ENCODE results near the gene GZF1. TPM values are rescaled to one million over a fixed set of nuclear protein-coding genes. Genes with fewer than 3 reads are reported as not detected.

GZF1 gene
- total RNA-seq, 2 donors from 2014 or later: 12.2 to 15.5 TPM

- Histone ChIP-seq H3K27ac (ENCODE audit: low read depth, low read length) (no peak overlapping the region), H3K4me3 (ENCODE audit: low read length) (no peak overlapping the region), H3K27me3 (ENCODE audit: control insufficient read depth, insufficient read depth, low read length, poor library complexity, severe bottlenecking) (no peaks in the 10 kb centered on the region), H3K36me3 (ENCODE audit: control insufficient read depth, insufficient read depth, low read length) (peaks cover 46% of the 10 kb centered on the region), H3K4me1 (ENCODE audit: control insufficient read depth, insufficient read depth, low read length) (no peaks in the 10 kb centered on the region), H3K9me3 (ENCODE audit: control insufficient read depth, low read length) (no peaks in the 10 kb centered on the region), H3K9ac (ENCODE audit: extremely low read depth, low read length, poor library complexity, severe bottlenecking) (no peak overlapping the region)
- no peak overlapping the region for H3K27ac Mint-ChIP-seq
- 89 to 92% methylated on average over 6 of the region's 6 CpGs for WGBS, 2 experiments (ENCODE audit: insufficient coverage in 1 of 2, insufficient read length in 1 of 2)
- no peak overlapping the region for H3K4me3 Mint-ChIP-seq
- TF ChIP-seq CTCF (conservative IDR thresholded peaks at IDR 0.05): peak; percentile 44
- H3K4me1 Mint-ChIP-seq: no peaks in the 10 kb centered on the region
- H3K27me3 Mint-ChIP-seq (ENCODE audit: insufficient read depth): no peaks in the 10 kb centered on the region
- peaks cover 33% of the 10 kb centered on the region for H3K36me3 Mint-ChIP-seq (ENCODE audit: low read depth)
- no peak for DNase-seq
- H3K9me3 Mint-ChIP-seq: no peaks in the 10 kb centered on the region
These were observed 37.7 kb downstream of the GZF1 start for GRCh38 chr20:23399568-23400241.

- no peak overlapping the region for H3K27ac ChIP-seq (ENCODE audit: low read depth, low read length)
- Mint-ChIP-seq H3K4me1 (no peaks in the 10 kb centered on the region), H3K36me3 (ENCODE audit: low read depth) (peaks cover 29% of the 10 kb centered on the region), H3K9me3 (no peaks in the 10 kb centered on the region), H3K27ac (no peak overlapping the region), H3K4me3 (no peak overlapping the region), H3K27me3 (ENCODE audit: insufficient read depth) (no peaks in the 10 kb centered on the region)
- WGBS, 2 experiments (ENCODE audit: insufficient coverage in 1 of 2, insufficient read length in 1 of 2): 97 to 100% methylated on average over 2 to 5 of the region's 5 CpGs
- no peak overlapping the region for H3K9ac ChIP-seq (ENCODE audit: extremely low read depth, low read length, poor library complexity, severe bottlenecking)
- no peak for TF ChIP-seq CTCF (conservative IDR thresholded peaks at IDR 0.05)
- no peak overlapping the region for H3K4me3 ChIP-seq (ENCODE audit: low read length)
- no peaks in the 10 kb centered on the region for H3K9me3 ChIP-seq (ENCODE audit: control insufficient read depth, low read length)
- H3K27me3 ChIP-seq (ENCODE audit: control insufficient read depth, insufficient read depth, low read length, poor library complexity, severe bottlenecking): no peaks in the 10 kb centered on the region
- H3K4me1 ChIP-seq (ENCODE audit: control insufficient read depth, insufficient read depth, low read length): no peaks in the 10 kb centered on the region
- DNase-seq: no peak
- H3K36me3 ChIP-seq (ENCODE audit: control insufficient read depth, insufficient read depth, low read length): peaks cover 39% of the 10 kb centered on the region
These were observed 39.1 kb downstream of the GZF1 start for GRCh38 chr20:23401051-23401450.

GRCh38 chr20:23403751-23404150 is 41.8 kb downstream of the GZF1 start:
- 89 to 95% methylated on average over 4 to 5 of the region's 5 CpGs for WGBS, 2 experiments (ENCODE audit: insufficient coverage in 1 of 2, insufficient read length in 1 of 2)
- no peak overlapping the region for H3K9ac ChIP-seq (ENCODE audit: extremely low read depth, low read length, poor library complexity, severe bottlenecking)
- H3K4me1 ChIP-seq (ENCODE audit: control insufficient read depth, insufficient read depth, low read length): no peaks in the 10 kb centered on the region
- no peaks in the 10 kb centered on the region for H3K27me3 ChIP-seq (ENCODE audit: control insufficient read depth, insufficient read depth, low read length, poor library complexity, severe bottlenecking)
- H3K27ac ChIP-seq (ENCODE audit: low read depth, low read length): no peak overlapping the region
- H3K9me3 Mint-ChIP-seq: no peaks in the 10 kb centered on the region
- no peaks in the 10 kb centered on the region for H3K9me3 ChIP-seq (ENCODE audit: control insufficient read depth, low read length)
- H3K4me1 Mint-ChIP-seq: peaks cover 5% of the 10 kb centered on the region
- no peak overlapping the region for H3K27ac Mint-ChIP-seq
- no peak overlapping the region for H3K4me3 ChIP-seq (ENCODE audit: low read length)
- peaks cover 32% of the 10 kb centered on the region for H3K36me3 ChIP-seq (ENCODE audit: control insufficient read depth, insufficient read depth, low read length)
- peaks cover 26% of the 10 kb centered on the region for H3K36me3 Mint-ChIP-seq (ENCODE audit: low read depth)
- no peak for TF ChIP-seq CTCF (conservative IDR thresholded peaks at IDR 0.05)
- no peak overlapping the region for H3K4me3 Mint-ChIP-seq
- no peaks in the 10 kb centered on the region for H3K27me3 Mint-ChIP-seq (ENCODE audit: insufficient read depth)
- DNase-seq: no peak

All from endodermal cell (in vitro differentiated cells).